NCI-H524 treated with DMSO at 0.1 percent for 48 hours (cell line): ENCODE results near the gene RPS15A.

Source experiments
- DNase-seq: peaks from one replicate; lab custom pipeline; 2025; lab: John Stamatoyannopoulos, UW

The RPS15A gene

GRCh38 chr16:18789850-18790706, at the start of gene RPS15A:
TSS of gene RPS15A (minus strand) at chr16:18790334. CDS start at chr16:18789113, 1,221 bp downstream.
- peak; percentile 86 for DNase-seq

GRCh38 chr16:18839555-18839954, 49.4 kb upstream of the RPS15A start:
- no peak for DNase-seq

GRCh38 chr16:18836702-18837101, 46.6 kb upstream of the RPS15A start:
- DNase-seq = no peak

GRCh38 chr16:18834864-18835263, 44.7 kb upstream of the RPS15A start:
- DNase-seq = no peak

GRCh38 chr16:18833707-18834505, 43.8 kb upstream of the RPS15A start:
- DNase-seq = no peak

GRCh38 chr16:18832613-18833012, 42.5 kb upstream of the RPS15A start:
- DNase-seq = no peak

GRCh38 chr16:18832006-18832405, 41.9 kb upstream of the RPS15A start:
- DNase-seq = no peak

- no peak for DNase-seq
Observed at GRCh38 chr16:18829251-18829650, 39.1 kb upstream of the RPS15A start.

GRCh38 chr16:18827890-18828289, 37.8 kb upstream of the RPS15A start:
- DNase-seq = no peak

GRCh38 chr16:18816286-18816685, 26.2 kb upstream of the RPS15A start:
- DNase-seq = no peak

- no peak for DNase-seq
Observed at GRCh38 chr16:18811925-18812324, 21.8 kb upstream of the RPS15A start.

GRCh38 chr16:18809165-18809564, 19.0 kb upstream of the RPS15A start:
- DNase-seq = no peak

GRCh38 chr16:18805257-18805773, 15.2 kb upstream of the RPS15A start:
- DNase-seq = no peak

GRCh38 chr16:18804540-18804939, 14.4 kb upstream of the RPS15A start:
- DNase-seq = no peak

GRCh38 chr16:18803569-18804462, 13.7 kb upstream of the RPS15A start:
- no peak for DNase-seq

GRCh38 chr16:18802767-18803343, 12.7 kb upstream of the RPS15A start:
- DNase-seq = no peak

- peak; percentile 98 for DNase-seq
Observed at GRCh38 chr16:18801145-18801972, 11.2 kb upstream of the RPS15A start, which contains the start of gene ARL6IP1. TSS of gene ARL6IP1 (minus strand) at chr16:18801549. CDS start at chr16:18801466, 83 bp downstream.

GRCh38 chr16:18800775-18801144, 10.6 kb upstream of the RPS15A start:
- no peak for DNase-seq

- DNase-seq = no peak
Observed at GRCh38 chr16:18800293-18800692, 10.2 kb upstream of the RPS15A start.

GRCh38 chr16:18799500-18799899, 9.4 kb upstream of the RPS15A start:
- DNase-seq = no peak
